Colon (tissue), 2 donors: Measurements from ENCODE around the gene FRZB.
A peak's percentile ranks its signal among the peaks of the same experiment; 100 is the strongest.
"Not testable (repeated sequence)": the region's sequence is repeated elsewhere in the genome, so short reads cannot be mapped to it uniquely, and the experiment has no call there.

Experiments used
- FAIRE-seq: peaks from 2 replicates; lab custom pipeline; 2012; peaks lifted over from hg19 to GRCh38; lab: Jason Lieb, UNC
- donor health status: control.
- donor health status: control.

FRZB gene

GRCh38 chr2:182890305-182890704 lies 23.9 kb upstream of the FRZB start:
- FAIRE-seq, result no peak

- no peak for FAIRE-seq
These were observed 21.4 kb upstream of the FRZB start for GRCh38 chr2:182887753-182888415.

- FAIRE-seq, result no peak
These were observed 20.7 kb upstream of the FRZB start for GRCh38 chr2:182887093-182887492.

GRCh38 chr2:182885771-182886170 lies 19.3 kb upstream of the FRZB start:
- FAIRE-seq, result no peak

GRCh38 chr2:182883451-182883850 lies 17.0 kb upstream of the FRZB start:
- no peak for FAIRE-seq

GRCh38 chr2:182880100-182880499 lies 13.7 kb upstream of the FRZB start:
- FAIRE-seq, result not testable (repeated sequence)

- not testable (repeated sequence) for FAIRE-seq
These were observed 10.2 kb upstream of the FRZB start for GRCh38 chr2:182876653-182877052.

GRCh38 chr2:182870227-182870626 lies 3.8 kb upstream of the FRZB start:
- no peak for FAIRE-seq

GRCh38 chr2:182868054-182868796 lies 1.8 kb upstream of the FRZB start:
- FAIRE-seq, result no peak

GRCh38 chr2:182867426-182868053 lies 1.1 kb upstream of the FRZB start:
- FAIRE-seq, result no peak

- no peak for FAIRE-seq
These were observed 359 bp downstream of the FRZB start for GRCh38 chr2:182866095-182866460.

GRCh38 chr2:182864949-182865570 lies 1.4 kb downstream of the FRZB start:
- no peak for FAIRE-seq

GRCh38 chr2:182863642-182864041 lies 2.8 kb downstream of the FRZB start:
- no peak for FAIRE-seq

GRCh38 chr2:182862091-182862490 lies 4.3 kb downstream of the FRZB start:
- no peak for FAIRE-seq

- FAIRE-seq, result no peak
These were observed 5.6 kb downstream of the FRZB start for GRCh38 chr2:182860858-182861257.

GRCh38 chr2:182858671-182859070 lies 7.8 kb downstream of the FRZB start:
- FAIRE-seq, result no peak

GRCh38 chr2:182855376-182855775 lies 11.1 kb downstream of the FRZB start:
- no peak for FAIRE-seq

GRCh38 chr2:182854375-182855105 lies 11.9 kb downstream of the FRZB start:
- FAIRE-seq, result no peak

- FAIRE-seq, result peak; percentile 31
These were observed 13.6 kb downstream of the FRZB start for GRCh38 chr2:182852801-182853200.

GRCh38 chr2:182852090-182852489 lies 14.3 kb downstream of the FRZB start:
- no peak for FAIRE-seq

- no peak for FAIRE-seq
These were observed 20.5 kb downstream of the FRZB start for GRCh38 chr2:182845794-182846417.

GRCh38 chr2:182836451-182836850 lies 30.0 kb downstream of the FRZB start:
- no peak for FAIRE-seq
